Neural progenitor cell (in vitro differentiated cells): ENCODE measurements around the gene NKX1-2. TPM values are rescaled to one million over a fixed set of nuclear protein-coding genes. Genes with fewer than 3 reads are reported as not detected.
A peak's percentile ranks its signal among the peaks of the same experiment; 100 is the strongest.

ENCODE experiments used
- DNase-seq: peaks from one replicate; pipeline ENCODE4 v3.0.0-alpha.2; 2016; ENCODE audit warnings: low spot score
- H2AFZ ChIP-seq: fragments of 200-600 bp; sonication (generic); replicated peaks from 2 replicates; pipeline ENCODE4 v1.6.1; 2016; ENCODE audit warnings: antibody characterized with exemption
- H3F3A ChIP-seq: fragments of 200-600 bp; sonication (generic); 2 replicates; pipeline ENCODE4 v1.6.1; 2016; ENCODE audit warnings: antibody characterized with exemption, low read depth
- H3K27ac ChIP-seq: fragments of 200-600 bp; sonication (generic); 2 replicates; pipeline ENCODE4 v1.5.1; 2016; ENCODE audit warnings: mild to moderate bottlenecking
- H3K27me3 ChIP-seq: fragments of 200-600 bp; sonication (generic); 2 replicates; pipeline ENCODE4 v1.6.1; 2016; ENCODE audit warnings: mild to moderate bottlenecking, moderate library complexity
- H3K36me3 ChIP-seq: fragments of 200-600 bp; sonication (generic); 2 replicates; pipeline ENCODE4 v1.5.1; 2016
- H3K4me1 ChIP-seq: fragments of 200-600 bp; sonication (generic); 2 replicates; pipeline ENCODE4 v1.6.1; 2016; ENCODE audit warnings: mixed run types
- H3K4me2 ChIP-seq: fragments of 200-600 bp; sonication (generic); 2 replicates; pipeline ENCODE4 v1.6.1; 2016
- H3K4me3 ChIP-seq: fragments of 200-600 bp; sonication (generic); 2 replicates; pipeline ENCODE4 v1.5.1; 2016
- H3K79me2 ChIP-seq: fragments of 200-600 bp; sonication (generic); 2 replicates; pipeline ENCODE4 v1.6.1; 2016; ENCODE audit warnings: low read depth
- H3K9ac ChIP-seq: fragments of 200-600 bp; sonication (generic); 2 replicates; pipeline ENCODE4 v1.6.1; 2016
- H3K9me3 ChIP-seq: fragments of 200-600 bp; sonication (generic); 2 replicates; pipeline ENCODE4 v1.5.1; 2016; ENCODE audit warnings: low read depth
- H4K20me1 ChIP-seq: fragments of 200-600 bp; sonication (generic); 2 replicates; pipeline ENCODE4 v1.6.1; 2016; ENCODE audit warnings: low read depth
- H3K27ac Mint-ChIP-seq: 3 replicates; pipeline ENCODE4 v1.8.0; 2021; ENCODE audit warnings: mixed read lengths
- H3K27me3 Mint-ChIP-seq: 2 replicates; pipeline ENCODE4 v1.8.0; 2022; ENCODE audit warnings: low read depth, mild to moderate bottlenecking, inconsistent platforms, moderate library complexity, mixed read lengths; ENCODE audit not compliant: insufficient read depth
- H3K36me3 Mint-ChIP-seq: 3 replicates; pipeline ENCODE4 v1.8.0; 2021; ENCODE audit warnings: mixed read lengths
- H3K4me1 Mint-ChIP-seq: 3 replicates; pipeline ENCODE4 v1.8.0; 2021; ENCODE audit warnings: mixed read lengths
- H3K4me3 Mint-ChIP-seq: 3 replicates; pipeline ENCODE4 v1.8.0; 2021; ENCODE audit warnings: mild to moderate bottlenecking, moderate library complexity, mixed read lengths
- H3K9me3 Mint-ChIP-seq: 3 replicates; pipeline ENCODE4 v1.8.0; 2020; ENCODE audit warnings: mixed read lengths
- EZH2 ChIP-seq: fragments of 200-600 bp; sonication (generic); IDR thresholded peaks from 2 replicates; pipeline ENCODE4 v1.6.1; 2017; ENCODE audit warnings: antibody characterized with exemption, mild to moderate bottlenecking, moderate library complexity
- EZH2phosphoT487 ChIP-seq: fragments of 200-600 bp; sonication (generic); IDR thresholded peaks from 2 replicates; pipeline ENCODE4 v1.6.1; 2017; ENCODE audit warnings: antibody characterized with exemption
- total RNA-seq: library from RNA; depleted of rRNA; stranded (reverse); fragments of >200 nt; gene quantifications from 2 replicates; pipeline ENCODE4 v1.2.3, GENCODE V29; 2015; ENCODE audit warnings: low replicate concordance
- TF ChIP-seq, protein P1 (sequence below): fragments of 200-600 bp; sonication (generic); IDR thresholded peaks from 2 replicates; pipeline ENCODE4 v1.5.1; 2017; ENCODE audit warnings: antibody characterized with exemption, mild to moderate bottlenecking

The NKX1-2 gene
- total RNA-seq, 1 donor from 2014 or later: not detected

DNA sequence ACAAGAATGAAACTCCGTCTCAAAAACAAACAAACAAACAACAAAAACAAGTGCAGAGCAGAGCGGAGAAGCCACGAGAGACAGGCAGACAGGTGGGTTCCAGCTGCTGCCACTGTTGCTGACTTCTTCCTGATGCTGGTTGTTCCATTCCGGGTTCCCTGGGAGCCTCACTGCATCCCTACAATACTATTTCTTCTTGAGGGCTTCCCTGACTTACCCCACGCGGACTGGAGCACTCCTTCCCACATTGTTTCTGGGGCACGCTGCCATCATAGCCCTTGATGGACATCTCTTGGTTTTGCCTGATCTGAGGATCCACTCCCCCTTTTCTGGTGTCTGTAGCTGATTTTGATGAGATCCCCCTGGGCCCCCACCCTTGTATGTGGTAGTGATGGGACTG, 5.6 kb upstream of the NKX1-2 start:
- no peak overlapping the region for H3K4me3 Mint-ChIP-seq
- Histone ChIP-seq H3K4me1 (peaks cover 29% of the 10 kb centered on the region), H3K27ac (no peak overlapping the region), H2AFZ (no peak overlapping the region), H3K4me2 (no peak overlapping the region), H3K79me2 (no peaks in the 10 kb centered on the region), H4K20me1 (peaks cover 18% of the 10 kb centered on the region), H3K9ac (no peak overlapping the region), H3K9me3 (no peaks in the 10 kb centered on the region), H3K36me3 (no peaks in the 10 kb centered on the region), H3K27me3 (peaks cover 89% of the 10 kb centered on the region), H3F3A (peaks cover 23% of the 10 kb centered on the region), H3K4me3 (no peak overlapping the region)
- H3K27ac Mint-ChIP-seq: no peak overlapping the region
- TF ChIP-seq EZH2 (no peak), EZH2phosphoT487 (no peak)
- TF ChIP-seq, protein P1, sequence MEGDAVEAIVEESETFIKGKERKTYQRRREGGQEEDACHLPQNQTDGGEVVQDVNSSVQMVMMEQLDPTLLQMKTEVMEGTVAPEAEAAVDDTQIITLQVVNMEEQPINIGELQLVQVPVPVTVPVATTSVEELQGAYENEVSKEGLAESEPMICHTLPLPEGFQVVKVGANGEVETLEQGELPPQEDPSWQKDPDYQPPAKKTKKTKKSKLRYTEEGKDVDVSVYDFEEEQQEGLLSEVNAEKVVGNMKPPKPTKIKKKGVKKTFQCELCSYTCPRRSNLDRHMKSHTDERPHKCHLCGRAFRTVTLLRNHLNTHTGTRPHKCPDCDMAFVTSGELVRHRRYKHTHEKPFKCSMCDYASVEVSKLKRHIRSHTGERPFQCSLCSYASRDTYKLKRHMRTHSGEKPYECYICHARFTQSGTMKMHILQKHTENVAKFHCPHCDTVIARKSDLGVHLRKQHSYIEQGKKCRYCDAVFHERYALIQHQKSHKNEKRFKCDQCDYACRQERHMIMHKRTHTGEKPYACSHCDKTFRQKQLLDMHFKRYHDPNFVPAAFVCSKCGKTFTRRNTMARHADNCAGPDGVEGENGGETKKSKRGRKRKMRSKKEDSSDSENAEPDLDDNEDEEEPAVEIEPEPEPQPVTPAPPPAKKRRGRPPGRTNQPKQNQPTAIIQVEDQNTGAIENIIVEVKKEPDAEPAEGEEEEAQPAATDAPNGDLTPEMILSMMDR: no peak
- peaks cover 43% of the 10 kb centered on the region for H3K27me3 Mint-ChIP-seq
- no peak for DNase-seq
- H3K9me3 Mint-ChIP-seq: no peaks in the 10 kb centered on the region
- H3K36me3 Mint-ChIP-seq: no peaks in the 10 kb centered on the region
- H3K4me1 Mint-ChIP-seq: peaks cover 38% of the 10 kb centered on the region

- TF ChIP-seq EZH2 (no peak), EZH2phosphoT487 (no peak)
- TF ChIP-seq, protein P1: no peak
- Histone ChIP-seq H3K79me2 (no peaks in the 10 kb centered on the region), H3K9me3 (no peaks in the 10 kb centered on the region), H2AFZ (no peak overlapping the region), H3K4me2 (no peak overlapping the region), H3K9ac (no peak overlapping the region), H3K4me3 (no peak overlapping the region), H3K36me3 (no peaks in the 10 kb centered on the region), H4K20me1 (peaks cover 28% of the 10 kb centered on the region), H3K27me3 (peaks cover 99% of the 10 kb centered on the region), H3K4me1 (peaks cover 36% of the 10 kb centered on the region), H3K27ac (no peak overlapping the region), H3F3A (peaks cover 34% of the 10 kb centered on the region)
- Mint-ChIP-seq H3K36me3 (no peaks in the 10 kb centered on the region), H3K4me3 (no peak overlapping the region), H3K27ac (no peak overlapping the region), H3K27me3 (peaks cover 51% of the 10 kb centered on the region), H3K4me1 (peaks cover 45% of the 10 kb centered on the region), H3K9me3 (no peaks in the 10 kb centered on the region)
- peak; percentile 39 for DNase-seq
Observed at GRCh38 chr10:124453960-124454610, 4.2 kb upstream of the NKX1-2 start.

GRCh38 chr10:124451276-124451675, 1.4 kb upstream of the NKX1-2 start:
- H3K4me1 ChIP-seq: peaks cover 49% of the 10 kb centered on the region
- H3K9me3 ChIP-seq: no peaks in the 10 kb centered on the region
- H3K27ac ChIP-seq: no peak overlapping the region
- peaks cover 49% of the 10 kb centered on the region for H4K20me1 ChIP-seq
- H3K27me3 Mint-ChIP-seq: peaks cover 64% of the 10 kb centered on the region
- H3K9me3 Mint-ChIP-seq: peaks cover 2% of the 10 kb centered on the region
- no peaks in the 10 kb centered on the region for H3K36me3 ChIP-seq
- peaks cover 100% of the 10 kb centered on the region for H3K27me3 ChIP-seq
- peak; percentile 51 for DNase-seq
- H3K9ac ChIP-seq: no peak overlapping the region
- H3K4me2 ChIP-seq: peak overlapping the region; percentile 89
- H3K36me3 Mint-ChIP-seq: no peaks in the 10 kb centered on the region
- peak overlapping the region; percentile 55 for H3K4me3 ChIP-seq
- no peaks in the 10 kb centered on the region for H3K79me2 ChIP-seq
- H2AFZ ChIP-seq: no peak overlapping the region
- H3K27ac Mint-ChIP-seq: no peak overlapping the region
- H3K4me1 Mint-ChIP-seq: peaks cover 38% of the 10 kb centered on the region
- H3K4me3 Mint-ChIP-seq: peak overlapping the region; percentile 82
- H3F3A ChIP-seq: peaks cover 49% of the 10 kb centered on the region
- no peak for TF ChIP-seq EZH2phosphoT487
- no peak for TF ChIP-seq EZH2
- TF ChIP-seq, protein P1: no peak
